GM18511 (cell line): ENCODE measurements around the gene PLBD1.

Experiments
- ATAC-seq: cut with Tn5 transposase; IDR thresholded peaks from one replicate; pipeline ENCODE4 v1.9.1; 2021; ENCODE audit warnings: mild to moderate bottlenecking, moderate library complexity; ENCODE audit not compliant: unreplicated experiment

Gene PLBD1

GRCh38 chr12:14514154-14514842 lies 53.4 kb downstream of the PLBD1 start:
- peak; percentile 59 for ATAC-seq

- ATAC-seq, result no peak
These were observed 57.1 kb downstream of the PLBD1 start for GRCh38 chr12:14510574-14510973.

- ATAC-seq, result no peak
These were observed 61.8 kb downstream of the PLBD1 start for GRCh38 chr12:14505626-14506596.

- no peak for ATAC-seq
These were observed 72.4 kb downstream of the PLBD1 start for GRCh38 chr12:14495326-14495725.

- no peak for ATAC-seq
These were observed 84.8 kb downstream of the PLBD1 start for GRCh38 chr12:14482886-14483285.

GRCh38 chr12:14482361-14482760 lies 85.3 kb downstream of the PLBD1 start:
- ATAC-seq, result no peak

GRCh38 chr12:14481201-14481600 lies 86.5 kb downstream of the PLBD1 start:
- no peak for ATAC-seq

GRCh38 chr12:14479004-14479403 lies 88.7 kb downstream of the PLBD1 start:
- ATAC-seq, result no peak

- ATAC-seq, result no peak
These were observed 93.9 kb downstream of the PLBD1 start for GRCh38 chr12:14473707-14474287.

- no peak for ATAC-seq
These were observed 96.2 kb downstream of the PLBD1 start for GRCh38 chr12:14471497-14471896.

- no peak for ATAC-seq
These were observed 107.4 kb downstream of the PLBD1 start for GRCh38 chr12:14460212-14460841.

GRCh38 chr12:14454098-14454907 lies 113.4 kb downstream of the PLBD1 start:
- ATAC-seq, result peak; percentile 71
